ENCODE data around the gene DMBT1.

The DMBT1 gene

DNA sequence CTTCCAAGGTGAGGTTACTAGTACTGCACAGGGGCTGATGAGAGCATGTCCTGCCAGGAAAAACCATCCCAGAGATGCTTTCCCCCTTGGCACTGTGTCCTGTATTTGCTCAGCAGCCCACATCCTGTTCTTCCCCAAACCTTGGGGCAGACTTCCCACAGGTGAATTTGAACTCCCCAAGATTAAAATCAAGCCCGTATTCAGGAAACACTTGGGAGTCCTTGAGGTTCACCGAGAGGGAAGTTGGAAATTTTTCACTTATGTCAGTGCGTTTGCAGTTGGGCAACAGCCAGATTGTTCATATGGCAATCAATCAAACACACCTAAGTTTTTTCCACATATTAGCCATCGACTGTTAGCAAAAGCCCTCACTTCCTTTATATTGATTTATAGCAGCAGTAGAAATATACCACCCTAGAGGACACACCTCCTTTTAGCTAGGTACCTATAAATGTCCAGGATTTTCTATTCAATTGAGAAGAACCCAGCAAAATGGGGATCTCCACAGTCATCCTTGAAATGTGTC lies at the start of gene DMBT1:
Gene DMBT1, plus strand, starts transcription at position 476 of the 526 bp plus-strand sequence. Its CDS starts 17 bp downstream, at position 493.
- Histone ChIP-seq H3K27ac (no peak within 1 kb of the TSS), H3K4me3 (no peak within 1 kb of the TSS)

DNA sequence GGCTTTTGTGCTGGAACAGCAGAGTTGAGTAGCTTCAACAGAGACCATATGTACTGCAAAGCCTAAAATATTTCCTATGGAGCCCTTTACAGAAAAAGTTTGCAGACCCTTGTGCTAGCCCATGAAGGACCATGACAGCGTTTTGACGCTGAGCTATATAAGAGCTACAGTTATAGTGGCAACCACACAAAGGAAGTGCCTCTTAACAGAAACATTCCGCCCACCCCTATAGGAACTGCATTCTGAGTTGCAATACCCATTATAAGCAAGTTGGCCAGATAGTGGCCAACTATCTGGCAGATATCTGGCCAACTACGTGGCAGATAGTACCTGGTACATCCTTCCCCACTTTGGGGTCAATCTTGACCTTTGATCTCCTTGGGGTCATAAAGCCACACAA lies 47.5 kb upstream of the DMBT1 start:
- Histone ChIP-seq H3K27ac (no peak overlapping the region), H3K4me3 (no peak overlapping the region)

DNA sequence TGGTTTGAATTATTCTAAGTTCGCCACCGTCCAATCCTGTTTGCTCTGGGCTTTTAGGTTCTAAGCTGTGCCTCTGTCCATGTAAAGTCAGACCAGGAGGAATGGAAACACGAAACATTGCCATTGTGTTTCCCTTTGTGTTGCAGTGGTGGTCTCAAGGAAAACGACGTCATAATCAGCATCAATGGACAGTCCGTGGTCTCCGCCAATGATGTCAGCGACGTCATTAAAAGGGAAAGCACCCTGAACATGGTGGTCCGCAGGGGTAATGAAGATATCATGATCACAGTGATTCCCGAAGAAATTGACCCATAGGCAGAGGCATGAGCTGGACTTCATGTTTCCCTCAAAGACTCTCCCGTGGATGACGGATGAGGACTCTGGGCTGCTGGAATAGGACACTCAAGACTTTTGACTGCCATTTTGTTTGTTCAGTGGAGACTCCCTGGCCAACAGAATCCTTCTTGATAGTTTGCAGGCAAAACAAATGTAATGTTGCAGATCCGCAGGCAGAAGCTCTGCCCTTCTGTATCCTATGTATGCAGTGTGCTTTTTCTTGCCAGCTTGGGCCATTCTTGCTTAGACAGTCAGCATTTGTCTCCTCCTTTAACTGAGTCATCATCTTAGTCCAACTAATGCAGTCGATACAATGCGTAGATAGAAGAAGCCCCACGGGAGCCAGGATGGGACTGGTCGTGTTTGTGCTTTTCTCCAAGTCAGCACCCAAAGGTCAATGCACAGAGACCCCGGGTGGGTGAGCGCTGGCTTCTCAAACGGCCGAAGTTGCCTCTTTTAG lies 46.3 kb upstream of the DMBT1 start:
- H3K27ac ChIP-seq, result peak overlapping the region in 1 of 21 experiments; percentile 79
- no peak overlapping the region for H3K4me3 ChIP-seq

DNA sequence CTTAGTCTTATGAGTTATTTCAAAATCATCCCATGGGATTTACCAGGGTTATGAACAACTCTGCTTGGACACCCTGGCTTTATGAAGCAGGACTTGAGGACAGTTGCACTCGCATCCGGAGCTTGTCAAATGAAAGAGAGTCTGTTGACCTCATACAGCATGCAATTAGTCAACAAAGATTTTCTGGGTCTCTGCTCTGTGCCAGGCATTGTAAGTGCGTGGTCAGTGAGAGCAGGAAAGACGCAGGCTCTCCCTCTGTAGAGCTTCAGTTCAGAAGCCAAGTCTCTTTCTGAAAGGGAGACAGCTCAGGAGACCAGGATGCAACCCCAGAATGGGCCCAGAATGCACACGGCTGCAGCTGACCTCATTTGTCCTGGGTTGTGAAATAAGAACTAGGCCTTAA lies 45.5 kb upstream of the DMBT1 start:
- H3K27ac ChIP-seq, result peak overlapping the region in 5 of 21 experiments; percentile 11 to 79 (median 38)

GRCh38 chr10:122515588-122516231 lies 44.8 kb upstream of the DMBT1 start:
- peak overlapping the region in 5 of 21 experiments; percentile 11 to 79 (median 38) for H3K27ac ChIP-seq
- no peak overlapping the region for H3K4me3 ChIP-seq

More for the DNA sequence above, 45.5 kb upstream of the DMBT1 start:
- no peak overlapping the region for H3K4me3 ChIP-seq

DNA sequence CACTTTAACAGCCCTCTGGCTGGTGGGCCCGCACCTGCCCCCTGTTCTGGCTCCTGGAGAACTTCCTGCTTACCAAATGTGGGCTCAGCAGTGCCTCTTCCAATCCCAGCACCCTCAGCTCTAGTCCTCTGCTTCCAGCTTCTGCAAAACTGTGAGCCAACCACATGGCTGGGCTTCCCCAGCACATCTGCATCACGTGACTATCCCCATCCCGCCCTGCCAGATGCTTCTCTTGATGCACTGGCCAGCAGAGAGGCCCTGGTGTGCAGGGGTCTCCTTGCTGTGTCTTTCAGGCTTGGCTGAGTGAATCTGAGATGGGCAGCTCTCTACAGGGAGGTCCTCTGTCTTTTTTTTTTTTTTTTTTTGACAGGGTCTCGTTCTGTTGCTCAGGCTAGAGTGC lies 43.8 kb upstream of the DMBT1 start:
- Histone ChIP-seq H3K27ac (peak overlapping the region in 2 of 21 experiments; percentile 67 to 79), H3K4me3 (no peak overlapping the region)

GRCh38 chr10:122519144-122519543 lies 41.4 kb upstream of the DMBT1 start:
- H3K27ac ChIP-seq, result no peak overlapping the region
- no peak overlapping the region for H3K4me3 ChIP-seq

- Histone ChIP-seq H3K27ac (no peak overlapping the region), H3K4me3 (no peak overlapping the region)
Measured at GRCh38 chr10:122519873-122520272, 40.7 kb upstream of the DMBT1 start.

GRCh38 chr10:122521011-122521410 lies 39.5 kb upstream of the DMBT1 start:
- Histone ChIP-seq H3K4me3 (no peak overlapping the region), H3K27ac (peak overlapping the region in 2 of 21 experiments; percentile 26 to 31)

DNA sequence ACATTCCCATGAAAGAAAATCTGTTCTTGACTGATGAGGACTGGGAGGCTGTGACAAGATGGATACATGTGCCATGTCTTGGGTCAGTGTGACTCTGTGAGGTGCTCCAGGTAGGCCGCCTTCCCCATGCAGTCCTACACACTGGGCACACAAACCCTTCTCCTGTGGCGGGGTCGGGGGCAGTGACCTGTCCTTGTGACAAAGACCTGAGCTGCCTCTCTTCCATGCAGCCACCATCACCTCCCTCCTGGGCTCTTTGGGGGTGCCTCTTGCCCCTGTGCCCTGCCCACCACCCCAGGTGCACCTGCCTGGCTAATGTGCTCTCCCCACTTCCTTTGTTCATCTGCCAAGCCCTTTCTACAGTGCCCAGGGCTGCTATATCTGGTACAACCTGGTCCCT lies 35.7 kb upstream of the DMBT1 start:
- no peak overlapping the region for H3K4me3 ChIP-seq
- no peak overlapping the region for H3K27ac ChIP-seq

GRCh38 chr10:122525788-122526187 lies 34.8 kb upstream of the DMBT1 start:
- Histone ChIP-seq H3K4me3 (no peak overlapping the region), H3K27ac (no peak overlapping the region)

DNA sequence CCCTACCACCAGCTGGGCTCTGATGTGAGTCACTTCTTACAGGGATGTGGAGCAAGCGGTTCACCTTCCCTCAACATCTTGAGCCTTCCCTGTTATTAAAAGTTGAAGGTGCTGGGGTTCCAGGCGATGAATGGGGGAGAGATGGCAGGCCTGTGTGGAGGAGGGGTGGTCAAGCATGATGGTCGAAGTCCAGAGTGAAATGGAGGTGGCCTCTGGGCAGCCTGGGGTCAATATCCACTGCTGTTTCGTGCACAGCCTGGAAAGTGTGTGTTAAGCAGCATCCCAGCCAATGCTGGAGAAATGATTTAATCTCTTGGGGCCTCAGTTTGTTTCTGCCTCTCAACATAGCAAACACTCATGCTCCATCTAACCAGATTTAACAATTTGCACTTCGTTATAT lies 33.7 kb upstream of the DMBT1 start:
- H3K4me3 ChIP-seq, result no peak overlapping the region

GRCh38 chr10:122530177-122530576 lies 30.4 kb upstream of the DMBT1 start:
- peak overlapping the region in 4 of 21 experiments; percentile 59 to 68 (median 65) for H3K27ac ChIP-seq
- no peak overlapping the region for H3K4me3 ChIP-seq

More for the DNA sequence above, 33.7 kb upstream of the DMBT1 start:
- no peak overlapping the region for H3K27ac ChIP-seq

DNA sequence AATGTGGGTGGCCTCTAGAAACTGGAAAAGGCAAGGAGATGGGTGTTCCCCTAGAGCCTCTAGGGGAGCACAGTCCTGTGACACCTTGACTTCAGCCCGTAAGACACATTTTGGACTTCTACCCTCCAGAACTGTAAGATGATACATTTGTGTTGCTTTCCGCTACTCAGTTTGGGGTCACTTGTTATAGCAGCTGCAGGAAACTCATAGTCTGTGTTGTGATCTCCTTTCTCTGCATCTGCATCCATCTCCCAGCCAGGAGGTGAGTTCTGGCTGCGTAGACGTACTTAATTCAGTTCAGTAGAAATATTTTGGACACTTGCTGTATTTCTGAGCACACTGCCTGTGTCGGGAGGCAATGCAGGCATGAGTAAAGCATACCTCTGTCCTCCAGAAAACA lies 29.3 kb upstream of the DMBT1 start:
- Histone ChIP-seq H3K4me3 (no peak overlapping the region), H3K27ac (no peak overlapping the region)

- Histone ChIP-seq H3K4me3 (no peak overlapping the region), H3K27ac (no peak overlapping the region)
Measured at GRCh38 chr10:122531939-122532338, 28.6 kb upstream of the DMBT1 start.

DNA sequence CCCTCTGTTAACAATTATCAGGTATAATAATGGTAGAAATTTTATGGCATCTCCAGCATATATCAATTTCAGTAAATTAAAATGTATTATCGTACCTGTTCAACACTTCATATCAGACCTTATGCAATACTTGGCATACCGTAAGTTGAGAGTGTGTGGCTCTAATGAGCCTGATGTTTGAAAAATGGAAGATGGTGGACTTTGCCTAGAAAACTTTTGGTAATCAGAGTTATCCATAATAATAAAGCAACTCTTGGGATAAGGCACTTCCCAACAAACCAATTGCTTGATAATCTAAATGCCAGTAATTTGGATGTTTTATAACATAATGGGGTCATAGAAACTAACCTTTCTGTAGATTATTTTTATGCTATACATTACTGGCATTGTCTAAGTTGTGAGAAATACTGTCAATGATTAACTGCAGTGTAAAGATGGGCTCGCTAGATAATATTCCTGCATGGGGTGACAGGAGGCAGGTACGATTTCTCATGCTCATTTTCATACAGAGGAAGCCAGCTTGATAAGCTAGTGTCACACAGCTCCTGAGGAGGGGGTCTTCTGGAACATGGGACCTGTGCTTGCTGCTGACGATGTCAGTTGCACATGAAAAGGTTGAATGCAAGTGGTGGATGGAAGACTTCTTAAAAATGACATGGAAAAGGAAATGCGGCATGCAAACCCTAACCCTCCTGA lies 27.8 kb upstream of the DMBT1 start:
- H3K27ac ChIP-seq, result no peak overlapping the region
- no peak overlapping the region for H3K4me3 ChIP-seq

DNA sequence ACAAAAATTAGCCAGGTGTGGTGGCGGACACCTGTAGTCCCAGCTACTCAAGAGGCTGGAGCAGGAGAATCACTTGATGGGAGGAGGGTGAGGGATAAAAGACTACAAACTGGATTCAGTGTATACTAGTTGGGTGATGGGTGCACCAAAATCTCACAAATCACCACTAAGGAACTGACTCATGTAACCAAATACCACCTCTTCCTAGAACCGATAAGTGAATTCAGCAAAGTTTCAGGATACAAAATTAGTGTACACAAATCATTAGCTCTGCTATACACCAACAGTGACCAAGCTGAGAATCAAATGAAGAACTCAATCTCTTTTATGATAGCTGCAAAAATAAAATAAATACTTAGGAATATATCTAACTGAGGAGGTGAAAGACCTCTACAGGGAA lies 23.0 kb upstream of the DMBT1 start:
- Histone ChIP-seq H3K4me3 (no peak overlapping the region), H3K27ac (no peak overlapping the region)

GRCh38 chr10:122541541-122542002 lies 19.0 kb upstream of the DMBT1 start:
- H3K4me3 ChIP-seq, result no peak overlapping the region
- H3K27ac ChIP-seq, result peak overlapping the region in 8 of 21 experiments; percentile 11 to 76 (median 27)

GRCh38 chr10:122543676-122544445 lies 16.7 kb upstream of the DMBT1 start:
- Histone ChIP-seq H3K4me3 (no peak overlapping the region), H3K27ac (peak overlapping the region in 5 of 21 experiments; percentile 1 to 63 (median 20))

All from skin epidermis (tissue), 12 donors.